ENCODE measurements around the gene SUSD6. TPM values are rescaled to one million over a fixed set of nuclear protein-coding genes. Genes with fewer than 3 reads are reported as not detected.
"Not testable (repeated sequence)": the region's sequence is repeated elsewhere in the genome, so short reads cannot be mapped to it uniquely, and the experiment has no call there.

Gene SUSD6
- total RNA-seq, 1 donor: 17.7 TPM

GRCh38 chr14:69591317-69591716, 20.1 kb upstream of the SUSD6 start:
- H3K4me1 ChIP-seq (ENCODE audit: insufficient read depth, low read length): peaks cover 12% of the 10 kb centered on the region
- no peak overlapping the region for H3K27ac ChIP-seq (ENCODE audit: low read depth, low read length)
- no peaks in the 10 kb centered on the region for H3K79me2 ChIP-seq (ENCODE audit: insufficient read depth, low read length)
- no peaks in the 10 kb centered on the region for H3K36me3 ChIP-seq (ENCODE audit: insufficient read depth, low read length)
- DNase-seq (ENCODE audit: insufficient read length, low spot score, missing footprints): no peak
- H3K9me3 ChIP-seq (ENCODE audit: low read depth, low read length): no peaks in the 10 kb centered on the region
- no peak overlapping the region for H2AFZ ChIP-seq (ENCODE audit: low read length)
- no peak for TF ChIP-seq CTCF (IDR thresholded peaks at IDR 0.05; ENCODE audit: extremely low read depth, low read depth, low read length)
- H4K20me1 ChIP-seq (ENCODE audit: insufficient read depth, low read length): no peaks in the 10 kb centered on the region
- no peak overlapping the region for H3K4me2 ChIP-seq (ENCODE audit: insufficient read depth, low read length)
- no peak overlapping the region for H3K4me3 ChIP-seq (ENCODE audit: insufficient read depth, low read length)
- H3K27me3 ChIP-seq (ENCODE audit: insufficient read depth, low read length): peaks cover 3% of the 10 kb centered on the region

- Histone ChIP-seq H4K20me1 (ENCODE audit: insufficient read depth, low read length) (no peaks in the 10 kb centered on the region), H3K79me2 (ENCODE audit: insufficient read depth, low read length) (no peaks in the 10 kb centered on the region), H3K27ac (ENCODE audit: low read depth, low read length) (peak overlapping the region; percentile 36), H3K4me2 (ENCODE audit: insufficient read depth, low read length) (peak overlapping the region; percentile 70), H3K4me1 (ENCODE audit: insufficient read depth, low read length) (peaks cover 12% of the 10 kb centered on the region), H3K27me3 (ENCODE audit: insufficient read depth, low read length) (peaks cover 3% of the 10 kb centered on the region), H3K4me3 (ENCODE audit: insufficient read depth, low read length) (peak overlapping the region; percentile 54), H2AFZ (ENCODE audit: low read length) (peak overlapping the region; percentile 79), H3K36me3 (ENCODE audit: insufficient read depth, low read length) (no peaks in the 10 kb centered on the region), H3K9me3 (ENCODE audit: low read depth, low read length) (no peaks in the 10 kb centered on the region)
- no peak for TF ChIP-seq CTCF (IDR thresholded peaks at IDR 0.05; ENCODE audit: extremely low read depth, low read depth, low read length)
- DNase-seq (ENCODE audit: insufficient read length, low spot score, missing footprints): no peak
These were observed 18.2 kb upstream of the SUSD6 start for GRCh38 chr14:69593018-69593677.

- H3K79me2 ChIP-seq (ENCODE audit: insufficient read depth, low read length): no peaks in the 10 kb centered on the region
- H3K4me3 ChIP-seq (ENCODE audit: insufficient read depth, low read length): no peak overlapping the region
- H2AFZ ChIP-seq (ENCODE audit: low read length): no peak overlapping the region
- H3K4me2 ChIP-seq (ENCODE audit: insufficient read depth, low read length): no peak overlapping the region
- no peaks in the 10 kb centered on the region for H3K36me3 ChIP-seq (ENCODE audit: insufficient read depth, low read length)
- no peak overlapping the region for H3K27ac ChIP-seq (ENCODE audit: low read depth, low read length)
- H3K4me1 ChIP-seq (ENCODE audit: insufficient read depth, low read length): peaks cover 12% of the 10 kb centered on the region
- no peaks in the 10 kb centered on the region for H4K20me1 ChIP-seq (ENCODE audit: insufficient read depth, low read length)
- no peaks in the 10 kb centered on the region for H3K9me3 ChIP-seq (ENCODE audit: low read depth, low read length)
- TF ChIP-seq CTCF (IDR thresholded peaks at IDR 0.05; ENCODE audit: extremely low read depth, low read depth, low read length): no peak
- H3K27me3 ChIP-seq (ENCODE audit: insufficient read depth, low read length): peaks cover 3% of the 10 kb centered on the region
- no peak for DNase-seq (ENCODE audit: insufficient read length, low spot score, missing footprints)
These were observed 16.6 kb upstream of the SUSD6 start for GRCh38 chr14:69594846-69595245.

GRCh38 chr14:69595336-69595735, 16.1 kb upstream of the SUSD6 start:
- Histone ChIP-seq H3K36me3 (ENCODE audit: insufficient read depth, low read length) (no peaks in the 10 kb centered on the region), H4K20me1 (ENCODE audit: insufficient read depth, low read length) (no peaks in the 10 kb centered on the region), H3K4me1 (ENCODE audit: insufficient read depth, low read length) (peaks cover 12% of the 10 kb centered on the region), H3K4me2 (ENCODE audit: insufficient read depth, low read length) (no peak overlapping the region), H3K4me3 (ENCODE audit: insufficient read depth, low read length) (no peak overlapping the region), H2AFZ (ENCODE audit: low read length) (no peak overlapping the region), H3K27ac (ENCODE audit: low read depth, low read length) (no peak overlapping the region), H3K9me3 (ENCODE audit: low read depth, low read length) (no peaks in the 10 kb centered on the region), H3K79me2 (ENCODE audit: insufficient read depth, low read length) (no peaks in the 10 kb centered on the region), H3K27me3 (ENCODE audit: insufficient read depth, low read length) (peaks cover 3% of the 10 kb centered on the region)
- no peak for DNase-seq (ENCODE audit: insufficient read length, low spot score, missing footprints)
- TF ChIP-seq CTCF (IDR thresholded peaks at IDR 0.05; ENCODE audit: extremely low read depth, low read depth, low read length): no peak

- not testable (repeated sequence) for H3K9me3 ChIP-seq (ENCODE audit: low read depth, low read length); H3K4me3 ChIP-seq (ENCODE audit: insufficient read depth, low read length); DNase-seq (ENCODE audit: insufficient read length, low spot score, missing footprints); H2AFZ ChIP-seq (ENCODE audit: low read length); H3K79me2 ChIP-seq (ENCODE audit: insufficient read depth, low read length); H3K4me2 ChIP-seq (ENCODE audit: insufficient read depth, low read length); H4K20me1 ChIP-seq (ENCODE audit: insufficient read depth, low read length); H3K27me3 ChIP-seq (ENCODE audit: insufficient read depth, low read length); H3K36me3 ChIP-seq (ENCODE audit: insufficient read depth, low read length); H3K4me1 ChIP-seq (ENCODE audit: insufficient read depth, low read length); H3K27ac ChIP-seq (ENCODE audit: low read depth, low read length)
These were observed 12.0 kb upstream of the SUSD6 start for GRCh38 chr14:69599431-69599830.

Measured in osteoblast (primary cell).